Type B pancreatic cell (in vitro differentiated cells): ENCODE results near the gene NBDY. TPM values are rescaled to one million over a fixed set of nuclear protein-coding genes. Genes with fewer than 3 reads are reported as not detected.

Experiments used
- DNase-seq: peaks from one replicate; pipeline ENCODE4 v3.0.0; 2021; ENCODE audit warnings: mixed read lengths; ENCODE audit not compliant: unreplicated experiment; ENCODE audit errors: extremely low spot score
- H3K27ac Mint-ChIP-seq: 2 replicates; pipeline ENCODE4 v1.8.0; 2021; ENCODE audit warnings: mild to moderate bottlenecking, mixed read lengths
- H3K27me3 Mint-ChIP-seq: 2 replicates; pipeline ENCODE4 v1.8.0; 2021; ENCODE audit warnings: mixed read lengths
- H3K36me3 Mint-ChIP-seq: 2 replicates; pipeline ENCODE4 v1.8.0; 2021; ENCODE audit warnings: mixed read lengths
- H3K4me1 Mint-ChIP-seq: one replicate; pipeline ENCODE4 v1.8.0; 2021; ENCODE audit warnings: mixed read lengths; ENCODE audit not compliant: unreplicated experiment
- H3K4me3 Mint-ChIP-seq: 2 replicates; pipeline ENCODE4 v1.8.0; 2021; ENCODE audit warnings: mild to moderate bottlenecking, mixed read lengths
- H3K9me3 Mint-ChIP-seq: 2 replicates; pipeline ENCODE4 v1.8.0; 2021; ENCODE audit warnings: mixed read lengths
- total RNA-seq: library from RNA; stranded (reverse); gene quantifications from 2 replicates; pipeline ENCODE4 v1.2.1, GENCODE V29; 2021; ENCODE audit warnings: low replicate concordance
- TF ChIP-seq, protein P1 (sequence below): fragments of 200-600 bp; sonication (generic); conservative IDR thresholded peaks from 2 replicates; pipeline ENCODE4 v1.5.0; 2021; ENCODE audit warnings: antibody characterized with exemption, mild to moderate bottlenecking

Gene NBDY
- total RNA-seq, 1 donor from 2014 or later, result 52.5 TPM

DNA sequence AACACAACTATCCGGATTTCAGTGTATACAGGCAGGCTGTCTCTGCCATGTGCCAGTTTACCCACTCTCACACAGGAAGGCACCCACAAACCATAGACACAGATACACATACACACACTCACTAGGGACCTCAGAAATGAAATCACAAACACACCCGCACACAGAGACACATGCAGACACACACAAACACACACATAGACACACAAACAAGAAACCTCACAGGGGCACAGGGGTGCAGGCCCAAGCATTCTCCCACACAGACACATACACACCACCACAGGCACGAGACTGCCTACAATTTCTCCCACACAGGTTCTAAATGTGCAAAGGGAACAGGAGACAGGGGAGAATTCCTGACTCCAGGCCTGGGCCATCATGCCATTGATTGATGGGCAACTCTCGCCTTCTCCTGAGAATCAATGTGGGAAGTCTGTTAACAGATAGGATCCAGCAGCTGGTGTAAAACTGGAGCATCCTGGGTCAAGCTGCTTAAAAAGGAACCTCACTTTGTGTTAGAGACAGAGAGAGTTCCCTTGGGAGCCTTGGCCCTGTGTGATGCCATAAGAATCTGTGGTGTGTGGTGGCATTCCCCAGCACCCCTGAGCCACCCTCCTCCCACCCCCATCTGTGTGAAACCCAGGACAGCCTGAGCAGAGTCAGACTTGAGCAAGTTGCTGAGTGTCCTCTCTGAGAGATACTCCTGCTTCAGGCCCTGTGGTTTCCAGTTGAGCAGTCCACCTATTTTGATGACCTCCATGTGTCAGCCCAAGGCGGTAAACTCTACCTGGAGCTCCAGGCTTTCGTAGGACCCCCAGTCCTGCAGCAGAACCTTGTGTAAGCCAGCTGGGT, 33.9 kb downstream of the NBDY start:
- Mint-ChIP-seq H3K27me3 (no peaks in the 10 kb centered on the region), H3K27ac (no peak overlapping the region), H3K4me1 (no peaks in the 10 kb centered on the region), H3K4me3 (no peak overlapping the region), H3K9me3 (no peaks in the 10 kb centered on the region), H3K36me3 (peaks cover 13% of the 10 kb centered on the region)
- peak; percentile 37 for DNase-seq
- TF ChIP-seq, protein P1, sequence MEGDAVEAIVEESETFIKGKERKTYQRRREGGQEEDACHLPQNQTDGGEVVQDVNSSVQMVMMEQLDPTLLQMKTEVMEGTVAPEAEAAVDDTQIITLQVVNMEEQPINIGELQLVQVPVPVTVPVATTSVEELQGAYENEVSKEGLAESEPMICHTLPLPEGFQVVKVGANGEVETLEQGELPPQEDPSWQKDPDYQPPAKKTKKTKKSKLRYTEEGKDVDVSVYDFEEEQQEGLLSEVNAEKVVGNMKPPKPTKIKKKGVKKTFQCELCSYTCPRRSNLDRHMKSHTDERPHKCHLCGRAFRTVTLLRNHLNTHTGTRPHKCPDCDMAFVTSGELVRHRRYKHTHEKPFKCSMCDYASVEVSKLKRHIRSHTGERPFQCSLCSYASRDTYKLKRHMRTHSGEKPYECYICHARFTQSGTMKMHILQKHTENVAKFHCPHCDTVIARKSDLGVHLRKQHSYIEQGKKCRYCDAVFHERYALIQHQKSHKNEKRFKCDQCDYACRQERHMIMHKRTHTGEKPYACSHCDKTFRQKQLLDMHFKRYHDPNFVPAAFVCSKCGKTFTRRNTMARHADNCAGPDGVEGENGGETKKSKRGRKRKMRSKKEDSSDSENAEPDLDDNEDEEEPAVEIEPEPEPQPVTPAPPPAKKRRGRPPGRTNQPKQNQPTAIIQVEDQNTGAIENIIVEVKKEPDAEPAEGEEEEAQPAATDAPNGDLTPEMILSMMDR, result no peak

DNA sequence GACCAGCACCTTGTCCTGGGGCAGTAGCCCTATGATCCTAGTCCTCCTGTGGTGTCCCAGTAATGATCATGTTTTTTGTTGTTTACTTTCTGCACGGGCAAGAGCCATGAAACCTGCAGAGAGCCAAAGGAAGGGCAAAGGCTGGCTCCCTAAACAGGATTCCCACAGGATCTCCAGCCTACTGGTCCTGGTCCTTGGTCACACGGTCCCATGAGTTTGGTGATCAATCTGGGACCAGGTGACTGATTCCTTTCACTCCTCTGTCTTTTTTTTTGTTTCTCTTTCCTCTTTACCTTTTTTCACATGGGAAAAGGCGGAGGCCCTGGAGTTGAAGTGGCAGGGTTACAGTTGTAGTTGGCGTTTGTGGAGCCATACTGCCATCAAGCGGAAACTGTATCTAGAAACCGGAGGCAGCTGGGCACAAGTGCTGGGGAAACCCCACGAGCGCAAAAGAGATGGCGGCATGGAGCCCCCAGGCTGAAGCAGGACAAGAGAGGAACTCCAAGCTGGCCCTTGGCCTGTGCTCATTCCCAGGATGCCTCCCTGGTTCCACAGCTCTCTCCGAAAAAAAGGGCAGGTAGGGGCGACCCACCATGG, 34.6 kb downstream of the NBDY start:
- Mint-ChIP-seq H3K36me3 (peaks cover 13% of the 10 kb centered on the region), H3K27ac (no peak overlapping the region)

DNA sequence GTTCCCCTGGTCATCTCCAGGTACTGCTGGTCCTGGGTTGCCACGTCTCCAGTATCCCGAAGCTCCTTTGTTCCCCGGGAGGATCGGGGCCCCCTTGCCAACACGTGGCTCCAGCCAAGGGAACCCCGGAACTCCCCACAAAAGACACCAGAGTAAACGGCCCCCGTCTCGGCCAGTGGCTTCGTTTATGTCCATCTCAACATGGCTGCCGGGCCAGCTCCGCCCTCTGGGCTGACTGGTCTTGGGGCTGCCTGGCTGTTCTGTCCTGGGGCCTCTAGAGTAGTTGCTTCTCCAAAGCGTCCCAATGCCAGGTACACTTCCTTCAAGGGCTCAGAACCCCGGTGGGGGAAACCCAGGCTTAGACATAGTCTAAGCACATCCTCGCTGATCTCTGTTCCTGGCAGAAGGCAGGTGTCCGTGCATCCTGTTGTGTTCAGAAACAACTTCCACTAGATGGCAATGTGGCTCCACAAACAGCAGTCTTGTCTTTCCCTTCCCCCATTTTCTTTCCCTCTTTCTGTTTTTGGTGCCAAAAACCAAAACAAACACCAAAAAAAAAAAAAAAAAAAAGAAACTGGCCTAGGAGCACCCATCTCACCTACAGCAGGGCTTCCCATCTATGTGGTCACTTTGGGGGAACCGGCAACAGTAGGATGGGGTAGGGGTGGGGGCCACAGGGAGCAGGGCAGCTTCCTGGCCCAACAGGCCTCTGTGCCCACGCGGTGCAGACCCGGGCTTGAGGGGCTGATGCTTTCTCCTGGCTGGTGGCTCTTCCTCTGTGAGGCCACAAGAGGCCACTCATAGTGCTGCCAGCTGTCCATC, 35.3 kb downstream of the NBDY start:
- Mint-ChIP-seq H3K27me3 (no peaks in the 10 kb centered on the region), H3K36me3 (peaks cover 13% of the 10 kb centered on the region), H3K27ac (no peak overlapping the region), H3K9me3 (no peaks in the 10 kb centered on the region), H3K4me1 (no peaks in the 10 kb centered on the region), H3K4me3 (no peak overlapping the region)
- TF ChIP-seq, protein P1, result peak; percentile 66
- peak; percentile 63 for DNase-seq

More for the DNA sequence above, 34.6 kb downstream of the NBDY start:
- H3K4me1 Mint-ChIP-seq, result no peaks in the 10 kb centered on the region
- no peaks in the 10 kb centered on the region for H3K9me3 Mint-ChIP-seq
- H3K27me3 Mint-ChIP-seq, result no peaks in the 10 kb centered on the region
- H3K4me3 Mint-ChIP-seq, result no peak overlapping the region
- TF ChIP-seq, protein P1, result no peak
- no peak for DNase-seq

DNA sequence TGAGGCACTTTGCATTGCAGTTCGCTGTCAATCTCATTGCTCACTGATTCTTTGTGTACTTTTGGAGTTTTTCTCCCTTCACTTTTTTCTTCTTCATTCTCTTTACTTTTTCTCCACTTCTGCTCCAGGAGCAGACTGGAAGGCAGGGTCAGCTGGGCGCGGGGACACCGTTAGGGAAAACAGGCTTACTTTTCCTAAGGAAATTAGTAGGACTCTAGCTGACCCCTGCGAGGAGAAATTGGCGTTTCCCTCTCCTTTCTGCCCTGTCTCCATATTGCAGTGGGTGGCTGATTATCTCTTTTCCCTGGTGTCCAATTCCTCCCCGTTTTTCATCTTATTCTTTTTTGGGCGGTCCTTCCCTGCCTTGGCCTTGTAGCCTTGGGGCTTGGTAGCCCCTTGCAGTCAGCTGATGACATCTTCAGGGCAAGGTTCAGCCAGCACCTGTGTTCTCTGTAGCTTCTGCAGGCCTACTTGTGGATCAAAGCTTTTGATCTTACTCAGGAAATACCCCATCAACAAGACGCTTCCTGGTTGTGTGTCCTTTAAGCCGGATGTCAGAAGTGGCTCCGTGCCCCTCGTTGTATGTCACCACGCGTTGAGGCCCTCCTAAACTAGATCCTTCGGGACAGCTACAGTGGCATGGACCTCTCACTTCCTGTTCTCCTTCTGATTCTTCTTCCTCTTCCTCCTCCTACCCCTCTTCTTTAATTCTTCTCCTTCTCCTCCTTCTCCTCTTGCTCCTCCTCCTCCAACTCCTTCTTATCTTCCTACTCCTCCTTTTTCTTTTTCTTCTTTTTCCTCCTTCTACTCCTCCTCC, 36.1 kb downstream of the NBDY start:
- DNase-seq, result no peak
- H3K27me3 Mint-ChIP-seq, result no peaks in the 10 kb centered on the region
- H3K4me1 Mint-ChIP-seq, result no peaks in the 10 kb centered on the region
- H3K27ac Mint-ChIP-seq, result no peak overlapping the region
- H3K4me3 Mint-ChIP-seq, result no peak overlapping the region
- no peaks in the 10 kb centered on the region for H3K9me3 Mint-ChIP-seq
- peaks cover 13% of the 10 kb centered on the region for H3K36me3 Mint-ChIP-seq
- TF ChIP-seq, protein P1, result no peak
